Progenitor cell of endocrine pancreas (in vitro differentiated cells): Measurements from ENCODE around the gene CSN1S1. TPM values are rescaled to one million over a fixed set of nuclear protein-coding genes. Genes with fewer than 3 reads are reported as not detected.
"Not testable (repeated sequence)": the region's sequence is repeated elsewhere in the genome, so short reads cannot be mapped to it uniquely, and the experiment has no call there.

ENCODE experiments used
- DNase-seq: peaks from one replicate; pipeline ENCODE4 v3.0.0; 2021; ENCODE audit warnings: low spot score; ENCODE audit not compliant: unreplicated experiment
- H3K27ac Mint-ChIP-seq: 2 replicates; pipeline ENCODE4 v1.8.0; 2021; ENCODE audit warnings: mild to moderate bottlenecking, moderate library complexity, mixed read lengths
- H3K27me3 Mint-ChIP-seq: 2 replicates; pipeline ENCODE4 v1.8.0; 2021; ENCODE audit warnings: mixed read lengths
- H3K36me3 Mint-ChIP-seq: 2 replicates; pipeline ENCODE4 v1.8.0; 2022; ENCODE audit warnings: mixed read lengths; ENCODE audit not compliant: insufficient read depth
- H3K4me1 Mint-ChIP-seq: 2 replicates; pipeline ENCODE4 v1.8.0; 2021; ENCODE audit warnings: low read depth, mixed read lengths
- H3K4me3 Mint-ChIP-seq: 2 replicates; pipeline ENCODE4 v1.8.0; 2021; ENCODE audit warnings: low read depth, mild to moderate bottlenecking, moderate library complexity, mixed read lengths
- H3K9me3 Mint-ChIP-seq: 2 replicates; pipeline ENCODE4 v1.8.0; 2021; ENCODE audit warnings: low read depth, mixed read lengths
- CTCF ChIP-seq: fragments of 200-600 bp; sonication (generic); IDR thresholded peaks from one replicate; pipeline ENCODE4 v1.5.0; 2021; ENCODE audit warnings: antibody characterized with exemption, mild to moderate bottlenecking; ENCODE audit not compliant: unreplicated experiment
- total RNA-seq: library from RNA; stranded (reverse); gene quantifications from 2 replicates; pipeline ENCODE4 v1.2.1, GENCODE V29; 2021

The CSN1S1 gene
- total RNA-seq, 1 donor from 2014 or later = not detected

GRCh38 chr4:69920874-69921273 is 10.0 kb upstream of the CSN1S1 start:
- H3K27me3 Mint-ChIP-seq = no peaks in the 10 kb centered on the region
- no peak overlapping the region for H3K27ac Mint-ChIP-seq
- H3K9me3 Mint-ChIP-seq = peaks cover 4% of the 10 kb centered on the region
- TF ChIP-seq CTCF = no peak
- H3K4me3 Mint-ChIP-seq = no peak overlapping the region
- DNase-seq = no peak
- no peaks in the 10 kb centered on the region for H3K36me3 Mint-ChIP-seq
- H3K4me1 Mint-ChIP-seq = no peaks in the 10 kb centered on the region

- not testable (repeated sequence) for H3K36me3 Mint-ChIP-seq, DNase-seq, H3K27ac Mint-ChIP-seq, H3K4me1 Mint-ChIP-seq, H3K4me3 Mint-ChIP-seq, H3K27me3 Mint-ChIP-seq, H3K9me3 Mint-ChIP-seq
These were observed 7.0 kb upstream of the CSN1S1 start for GRCh38 chr4:69923782-69924410.

GRCh38 chr4:69934150-69934549 is 3.3 kb downstream of the CSN1S1 start:
- H3K27ac Mint-ChIP-seq = no peak overlapping the region
- H3K27me3 Mint-ChIP-seq = no peaks in the 10 kb centered on the region
- no peaks in the 10 kb centered on the region for H3K36me3 Mint-ChIP-seq
- DNase-seq = no peak
- no peaks in the 10 kb centered on the region for H3K9me3 Mint-ChIP-seq
- no peak overlapping the region for H3K4me3 Mint-ChIP-seq
- no peak for TF ChIP-seq CTCF
- peaks cover 8% of the 10 kb centered on the region for H3K4me1 Mint-ChIP-seq

GRCh38 chr4:69936566-69936965 is 5.7 kb downstream of the CSN1S1 start:
- Mint-ChIP-seq H3K27ac (no peak overlapping the region), H3K4me3 (no peak overlapping the region), H3K9me3 (no peaks in the 10 kb centered on the region), H3K4me1 (peaks cover 8% of the 10 kb centered on the region), H3K27me3 (no peaks in the 10 kb centered on the region), H3K36me3 (no peaks in the 10 kb centered on the region)
- TF ChIP-seq CTCF = no peak
- DNase-seq = no peak

GRCh38 chr4:69951602-69952001 is 20.7 kb downstream of the CSN1S1 start:
- H3K9me3 Mint-ChIP-seq = no peaks in the 10 kb centered on the region
- no peak overlapping the region for H3K4me3 Mint-ChIP-seq
- H3K4me1 Mint-ChIP-seq = no peaks in the 10 kb centered on the region
- TF ChIP-seq CTCF = no peak
- DNase-seq = no peak
- no peak overlapping the region for H3K27ac Mint-ChIP-seq
- no peaks in the 10 kb centered on the region for H3K27me3 Mint-ChIP-seq
- H3K36me3 Mint-ChIP-seq = no peaks in the 10 kb centered on the region

- H3K36me3 Mint-ChIP-seq = no peaks in the 10 kb centered on the region
- DNase-seq = no peak
These were observed 26.3 kb downstream of the CSN1S1 start for GRCh38 chr4:69957209-69957608.

More at GRCh38 chr4:69957209-69957608, 26.3 kb downstream of the CSN1S1 start:
- Mint-ChIP-seq H3K4me3 (no peak overlapping the region), H3K27me3 (no peaks in the 10 kb centered on the region), H3K4me1 (no peaks in the 10 kb centered on the region), H3K9me3 (no peaks in the 10 kb centered on the region), H3K27ac (no peak overlapping the region)
- no peak for TF ChIP-seq CTCF
